ENCODE results near the gene CAMK2N1.

CAMK2N1 gene

GRCh38 chr1:20496241-20496661 is 10.2 kb upstream of the CAMK2N1 start:
- DNase-seq, result no peak

GRCh38 chr1:20495661-20496060 is 9.7 kb upstream of the CAMK2N1 start:
- DNase-seq, result no peak

GRCh38 chr1:20494609-20495311 is 8.8 kb upstream of the CAMK2N1 start:
- DNase-seq, result no peak

GRCh38 chr1:20493839-20494608 is 8.0 kb upstream of the CAMK2N1 start:
- DNase-seq, result peak; percentile 13

- DNase-seq, result no peak
Observed at GRCh38 chr1:20493309-20493708, 7.3 kb upstream of the CAMK2N1 start.

GRCh38 chr1:20492751-20493150 is 6.7 kb upstream of the CAMK2N1 start:
- no peak for DNase-seq

- DNase-seq, result no peak
Observed at GRCh38 chr1:20491866-20492265, 5.9 kb upstream of the CAMK2N1 start.

- DNase-seq, result no peak
Observed at GRCh38 chr1:20491178-20491577, 5.2 kb upstream of the CAMK2N1 start.

- DNase-seq, result peak; percentile 12
Observed at GRCh38 chr1:20487236-20487590, 1.2 kb upstream of the CAMK2N1 start.

GRCh38 chr1:20486457-20487235 is 636 bp upstream of the CAMK2N1 start:
- no peak for DNase-seq

- no peak for DNase-seq
Observed at GRCh38 chr1:20484519-20485462, 1.2 kb downstream of the CAMK2N1 start.

GRCh38 chr1:20483833-20484518 is 2.0 kb downstream of the CAMK2N1 start:
- DNase-seq, result no peak

GRCh38 chr1:20483098-20483832 is 2.7 kb downstream of the CAMK2N1 start:
- no peak for DNase-seq

- no peak for DNase-seq
Observed at GRCh38 chr1:20481643-20482498, 4.1 kb downstream of the CAMK2N1 start.

- DNase-seq, result no peak
Observed at GRCh38 chr1:20480951-20481617, 4.9 kb downstream of the CAMK2N1 start.

GRCh38 chr1:20480243-20480944 is 5.6 kb downstream of the CAMK2N1 start:
- no peak for DNase-seq

GRCh38 chr1:20479840-20480239 is 6.2 kb downstream of the CAMK2N1 start:
- no peak for DNase-seq

GRCh38 chr1:20478057-20478635 is 7.9 kb downstream of the CAMK2N1 start:
- DNase-seq, result no peak
